ENCODE data around the gene GPC5. TPM values are rescaled to one million over a fixed set of nuclear protein-coding genes. Genes with fewer than 3 reads are reported as not detected.

GPC5 gene
- total RNA-seq, 1 experiment from 2014 or later = 0.15 TPM

- Histone ChIP-seq H2BK15ac (ENCODE audit: low read depth, low read length) (no peak overlapping the region), H3K27me3 (ENCODE audit: insufficient read depth, low read length) (no peaks in the 10 kb centered on the region), H3K18ac (ENCODE audit: insufficient read length, low read depth, low read length) (no peak overlapping the region), H3K4me1 (ENCODE audit: insufficient read depth, low read length) (no peaks in the 10 kb centered on the region), H3K56ac (ENCODE audit: insufficient read length, low read depth, low read length) (no peak overlapping the region), H3K23me2 (ENCODE audit: insufficient read length, low read depth, low read length, poor library complexity, severe bottlenecking) (no peaks in the 10 kb centered on the region), H3K79me2 (ENCODE audit: insufficient read depth, low read length) (no peaks in the 10 kb centered on the region), H3T11ph (ENCODE audit: low read length) (no peak overlapping the region), H3K79me1 (ENCODE audit: insufficient read depth, low read depth, low read length, poor library complexity, severe bottlenecking) (no peaks in the 10 kb centered on the region), H4K91ac (ENCODE audit: insufficient read length, low read depth, low read length) (no peak overlapping the region), H3K9ac (ENCODE audit: extremely low read depth, insufficient read length, low read length) (no peak overlapping the region), H4K5ac (ENCODE audit: insufficient read length, low read depth, low read length) (no peak overlapping the region), H2BK5ac (ENCODE audit: insufficient read length, low read length) (no peak overlapping the region), H3K23ac (ENCODE audit: insufficient read length, low read depth, low read length) (no peak overlapping the region), H3K9me3 (ENCODE audit: control insufficient read depth, low read depth, low read length) (no peaks in the 10 kb centered on the region), H3K4me2 (ENCODE audit: insufficient read depth, insufficient read length, low read length) (no peak overlapping the region), H3K27ac (ENCODE audit: insufficient read length, low read depth, low read length) (no peak overlapping the region), H3K14ac (ENCODE audit: insufficient read depth, low read length) (no peak overlapping the region), H2BK12ac (ENCODE audit: insufficient read length, low read depth, low read length) (no peak overlapping the region), H2AK5ac (ENCODE audit: insufficient read length, low read length) (no peak overlapping the region), H4K8ac (replicated peaks; ENCODE audit: insufficient read length, low read depth, low read length) (no peak overlapping the region), H2BK20ac (ENCODE audit: low read depth, low read length, poor library complexity, severe bottlenecking) (no peak overlapping the region), H2AFZ (ENCODE audit: low read length) (no peak overlapping the region), H4K20me1 (ENCODE audit: control insufficient read depth, insufficient read depth, insufficient read length) (no peaks in the 10 kb centered on the region), H2BK120ac (ENCODE audit: low read depth, low read length, poor library complexity, severe bottlenecking) (no peak overlapping the region), H3K4ac (ENCODE audit: low read depth, low read length) (no peak overlapping the region)
- Mint-ChIP-seq H3K36me3 (ENCODE audit: insufficient read depth in 1 of 3, low read depth in 3 of 3) (no peaks in the 10 kb centered on the region), H3K27ac (no peak overlapping the region), H3K27me3 (ENCODE audit: low read depth) (no peaks in the 10 kb centered on the region), H3K4me3 (no peak overlapping the region), H3K9me3 (no peaks in the 10 kb centered on the region), H3K4me1 (no peaks in the 10 kb centered on the region)
- no peak for DNase-seq
- no CpG with 5 or more reads among the region's 1 CpG for WGBS (ENCODE audit: extremely low coverage, insufficient read length, low lambda C conversion rate)
- TF ChIP-seq CTCF (conservative IDR thresholded peaks at IDR 0.05) = no peak
These were observed 1263.0 kb downstream of the GPC5 start for GRCh38 chr13:92661406-92661805.

Data from H9 (cell line).